HEK293 (cell line): ENCODE measurements around the gene ADAMTSL2.

ENCODE experiments used
- CTCF ChIA-PET: fragments of 350-600 bp; formaldehyde crosslinking; extraction: SDS; loops from one replicate; lab custom pipeline; 2021; ENCODE audit warnings: antibody characterized with exemption; lab: Yijun Ruan, JAX
- POLR2A ChIA-PET: fragments of 300-600 bp; formaldehyde crosslinking; extraction: SDS; loops from one replicate; lab custom pipeline; 2020; ENCODE audit warnings: antibody characterized with exemption, inconsistent platforms; lab: Yijun Ruan, JAX
- H3K27ac ChIP-seq: fragments of 200-500 bp; sonication (Bioruptor generic); 2 replicates; pipeline ENCODE4 v1.5.1; 2014; ENCODE audit warnings: low read depth, low read length, control low read depth, inconsistent platforms; ENCODE audit errors: extremely low read depth
- H3K36me3 ChIP-seq, 2 experiments: fragments of 200-500 bp in 1 of 2; sonication (Bioruptor generic) in 1 of 2; 1 replicate in 1 of 2; 2 replicates in 1 of 2; pipeline ENCODE4 v1.5.1; 2014 to 2017; ENCODE audit warnings: inconsistent platforms in 2 of 2, low read length in 2 of 2; ENCODE audit not compliant: control insufficient read depth in 2 of 2, insufficient read depth in 1 of 2
- H3K4me1 ChIP-seq: fragments of 200-500 bp; sonication (Bioruptor generic); 2 replicates; pipeline ENCODE4 v1.5.1; 2014; ENCODE audit warnings: mild to moderate bottlenecking, low read length, inconsistent platforms; ENCODE audit not compliant: control insufficient read depth, insufficient read depth
- H3K4me3 ChIP-seq: 2 replicates; pipeline ENCODE4 v1.5.1; 2011; ENCODE audit warnings: low read depth, mild to moderate bottlenecking, control low read depth, low read length, moderate library complexity
- H3K9me3 ChIP-seq: fragments of 200-500 bp; sonication (Bioruptor generic); 2 replicates; pipeline ENCODE4 v1.5.1; 2014; ENCODE audit warnings: low read depth, low read length, inconsistent platforms; ENCODE audit not compliant: control insufficient read depth, insufficient read depth
- AEBP2 ChIP-seq: fragments of 450-650 bp; formaldehyde crosslinking; IDR thresholded peaks from 2 replicates; pipeline ENCODE4 v1.5.1; 2016; ENCODE audit warnings: missing biosample characterization, missing genetic modification characterization, borderline replicate concordance
- KLF7 ChIP-seq: fragments of 450-650 bp; formaldehyde crosslinking; IDR thresholded peaks from 2 replicates; pipeline ENCODE4 v1.5.1; 2016; ENCODE audit warnings: missing biosample characterization, missing genetic modification characterization, borderline replicate concordance
- PRDM2 ChIP-seq: fragments of 450-650 bp; formaldehyde crosslinking; IDR thresholded peaks from 2 replicates; pipeline ENCODE4 v1.5.1; 2016; ENCODE audit warnings: missing biosample characterization, missing genetic modification characterization, borderline replicate concordance
- PRDM6 ChIP-seq: fragments of 450-650 bp; formaldehyde crosslinking; IDR thresholded peaks from 2 replicates; pipeline ENCODE4 v1.5.1; 2017; ENCODE audit warnings: missing biosample characterization, missing genetic modification characterization
- REST ChIP-seq: fragments of 450-650 bp; formaldehyde crosslinking; IDR thresholded peaks from 2 replicates; pipeline ENCODE4 v1.5.1; 2016; ENCODE audit warnings: missing biosample characterization, missing genetic modification characterization
- TSHZ1 ChIP-seq: fragments of 450-650 bp; formaldehyde crosslinking; IDR thresholded peaks from 2 replicates; pipeline ENCODE4 v1.5.1; 2016; ENCODE audit warnings: missing biosample characterization, missing genetic modification characterization, borderline replicate concordance
- WT1 ChIP-seq: fragments of 450-650 bp; formaldehyde crosslinking; IDR thresholded peaks from 2 replicates; pipeline ENCODE4 v1.5.1; 2016; ENCODE audit warnings: missing biosample characterization, missing genetic modification characterization
- ZFP3 ChIP-seq: fragments of 450-650 bp; formaldehyde crosslinking; IDR thresholded peaks from 2 replicates; pipeline ENCODE4 v1.5.1; 2016; ENCODE audit warnings: low read depth, missing biosample characterization, missing genetic modification characterization
- ZNF211 ChIP-seq: fragments of 450-650 bp; formaldehyde crosslinking; IDR thresholded peaks from 2 replicates; pipeline ENCODE4 v1.5.1; 2016; ENCODE audit warnings: low read depth, missing biosample characterization, missing genetic modification characterization
- ZNF24 ChIP-seq: fragments of 450-650 bp; formaldehyde crosslinking; IDR thresholded peaks from 2 replicates; pipeline ENCODE4 v1.5.1; 2016; ENCODE audit warnings: missing biosample characterization, missing genetic modification characterization
- ZNF426 ChIP-seq: fragments of 450-650 bp; formaldehyde crosslinking; IDR thresholded peaks from 2 replicates; pipeline ENCODE4 v1.5.1; 2017; ENCODE audit warnings: missing biosample characterization, missing genetic modification characterization, mild to moderate bottlenecking, inconsistent platforms, moderate library complexity
- ZNF548 ChIP-seq: fragments of 450-650 bp; formaldehyde crosslinking; IDR thresholded peaks from 2 replicates; pipeline ENCODE4 v1.5.1; 2016; ENCODE audit warnings: missing biosample characterization, missing genetic modification characterization
- ZNF555 ChIP-seq: fragments of 450-650 bp; formaldehyde crosslinking; conservative IDR thresholded peaks from 2 replicates; pipeline ENCODE4 v1.5.1; 2017; ENCODE audit warnings: missing biosample characterization, mild to moderate bottlenecking, missing genetic modification characterization, inconsistent platforms
- ZNF645 ChIP-seq: fragments of 450-650 bp; formaldehyde crosslinking; IDR thresholded peaks from 2 replicates; pipeline ENCODE4; 2016; ENCODE audit warnings: missing biosample characterization, missing genetic modification characterization
- ZNF670 ChIP-seq: fragments of 450-650 bp; formaldehyde crosslinking; IDR thresholded peaks from 2 replicates; pipeline ENCODE4 v1.5.1; 2016; ENCODE audit warnings: missing biosample characterization, missing genetic modification characterization, low read depth
- ZNF692 ChIP-seq: fragments of 450-650 bp; formaldehyde crosslinking; IDR thresholded peaks from 2 replicates; pipeline ENCODE4 v1.5.1; 2016; ENCODE audit warnings: missing biosample characterization, missing genetic modification characterization
- ZNF777 ChIP-seq: fragments of 450-650 bp; formaldehyde crosslinking; IDR thresholded peaks from 2 replicates; pipeline ENCODE4 v1.5.1; 2017; ENCODE audit warnings: missing biosample characterization, missing genetic modification characterization, borderline replicate concordance
- ZSCAN30 ChIP-seq: fragments of 450-650 bp; IDR thresholded peaks from 2 replicates; pipeline ENCODE4 v1.5.1; 2018; ENCODE audit warnings: missing biosample characterization, mild to moderate bottlenecking, missing genetic modification characterization, moderate library complexity

Gene ADAMTSL2

GRCh38 chr9:133524146-133524545 lies 10.4 kb upstream of the ADAMTSL2 start:
- H3K4me1 ChIP-seq: no peaks in the 10 kb centered on the region

More at GRCh38 chr9:133524146-133524545, 10.4 kb upstream of the ADAMTSL2 start:
- no peaks in the 10 kb centered on the region for H3K9me3 ChIP-seq
- H3K4me3 ChIP-seq: no peak overlapping the region
- POLR2A ChIA-PET: no interaction called here
- TF ChIP-seq AEBP2 (tag by site-specific recombination): no peak
- TF ChIP-seq ZSCAN30 (tag by site-specific recombination): no peak
- TF ChIP-seq ZNF426 (tag by site-specific recombination): no peak
- TF ChIP-seq ZNF24 (tag by site-specific recombination): no peak
- no peak for TF ChIP-seq ZNF670
- TF ChIP-seq WT1 (tag by site-specific recombination): no peak
- no peak for TF ChIP-seq PRDM6
- no peak for TF ChIP-seq TSHZ1 (tag by site-specific recombination)
- TF ChIP-seq ZNF777: no peak
- no peak for TF ChIP-seq ZNF692 (tag by site-specific recombination)
- no peak for TF ChIP-seq PRDM2
- TF ChIP-seq ZNF645 (tag by site-specific recombination): no peak
- TF ChIP-seq KLF7 (tag by site-specific recombination): no peak
- no peak for TF ChIP-seq ZFP3 (tag by site-specific recombination)
- no peak for TF ChIP-seq ZNF548
- TF ChIP-seq ZNF211: no peak
- TF ChIP-seq ZNF555: no peak
- no peak for TF ChIP-seq REST
- TF ChIP-seq, all 188 proteins: peak for 0
- CTCF ChIA-PET: interaction anchor here (0.6 to 1.7 kb wide), 2 partner anchors 9 to 126 kb away, joined by 3 to 7 read pairs; no protein-coding TSS in a partner anchor
- Histone ChIP-seq H3K36me3 (no peaks in the 10 kb centered on the region), H3K27ac (no peak overlapping the region)
